Measurements from ENCODE around the gene PRXL2C.
"Not testable (repeated sequence)": the region's sequence is repeated elsewhere in the genome, so short reads cannot be mapped to it uniquely, and the experiment has no call there.

Gene PRXL2C

DNA sequence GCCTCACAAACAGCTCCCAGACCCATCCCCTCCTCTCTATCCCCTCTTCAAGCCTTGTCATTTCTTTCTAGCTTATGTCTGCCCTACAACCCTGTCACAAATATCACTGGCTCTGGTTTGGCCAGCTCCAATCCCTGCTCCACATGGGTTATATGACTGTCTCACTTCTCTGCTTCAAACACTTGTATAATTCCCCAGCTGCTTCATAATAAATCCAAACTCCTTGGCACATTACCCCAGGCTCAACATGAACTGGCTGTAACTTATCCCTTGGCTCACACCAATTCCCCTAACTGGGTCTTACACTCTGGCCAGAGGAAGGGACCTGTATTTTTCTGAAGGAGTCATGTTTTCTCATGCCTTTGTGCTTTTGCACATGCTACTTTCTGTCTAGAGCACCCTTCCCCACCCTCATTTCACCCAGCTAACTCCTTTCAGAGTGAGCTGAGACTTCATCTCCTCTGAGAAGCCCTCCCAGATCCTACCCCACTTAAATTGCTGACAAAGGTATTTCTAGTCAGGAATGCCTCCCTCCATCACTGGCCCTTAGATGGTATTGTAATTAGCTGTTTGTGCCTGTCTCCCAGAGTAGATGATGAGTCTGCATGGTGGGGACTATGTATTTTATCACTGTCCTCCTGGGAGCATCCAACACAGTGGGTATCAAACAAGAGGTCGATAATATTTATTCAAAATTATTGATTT lies 5.3 kb downstream of the PRXL2C start:
- no peak for DNase-seq (ENCODE audit: low read depth)

DNA sequence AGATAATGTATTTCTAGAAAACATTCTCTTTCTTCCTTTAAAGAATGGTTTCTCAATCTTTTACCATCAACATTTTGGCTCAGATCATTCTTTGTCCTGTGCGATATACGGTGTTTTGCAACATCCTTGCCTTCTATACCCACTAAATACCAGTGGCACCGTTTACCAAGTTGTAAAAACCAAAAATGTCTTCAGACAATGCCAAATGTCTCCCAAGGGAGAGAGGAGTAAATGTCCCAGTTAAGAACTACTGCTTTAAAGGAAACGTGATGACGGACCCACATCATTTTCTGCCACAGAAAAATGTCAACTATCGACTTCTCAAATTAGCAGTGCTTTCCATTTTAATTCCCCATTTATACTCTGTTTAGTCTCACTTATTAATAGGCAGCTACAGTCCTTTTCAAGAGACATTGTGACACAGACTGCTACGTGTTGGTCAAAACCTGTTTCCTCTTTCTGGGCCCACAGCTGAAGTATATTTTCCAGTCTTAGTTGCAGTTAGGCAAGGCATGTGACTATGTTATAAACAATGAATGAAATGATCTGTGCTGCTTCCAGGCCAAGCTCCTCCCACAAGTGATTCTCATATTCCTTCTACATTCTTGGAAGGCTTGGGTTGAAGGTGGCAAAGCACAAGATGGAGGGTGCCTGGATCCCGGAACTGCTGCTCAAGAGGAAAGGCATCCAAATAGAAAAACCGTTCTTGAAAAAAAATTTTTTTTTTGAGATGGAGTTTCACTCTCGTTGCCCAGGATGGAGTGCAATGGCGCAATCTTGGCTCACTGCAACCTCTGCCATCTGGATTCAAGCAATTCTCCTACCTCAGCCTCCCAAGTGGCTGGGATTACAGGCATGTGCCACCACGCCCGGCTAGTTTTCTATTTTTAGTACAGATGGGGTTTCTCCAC lies 8.8 kb downstream of the PRXL2C start:
- no peak for DNase-seq (ENCODE audit: low read depth)

DNA sequence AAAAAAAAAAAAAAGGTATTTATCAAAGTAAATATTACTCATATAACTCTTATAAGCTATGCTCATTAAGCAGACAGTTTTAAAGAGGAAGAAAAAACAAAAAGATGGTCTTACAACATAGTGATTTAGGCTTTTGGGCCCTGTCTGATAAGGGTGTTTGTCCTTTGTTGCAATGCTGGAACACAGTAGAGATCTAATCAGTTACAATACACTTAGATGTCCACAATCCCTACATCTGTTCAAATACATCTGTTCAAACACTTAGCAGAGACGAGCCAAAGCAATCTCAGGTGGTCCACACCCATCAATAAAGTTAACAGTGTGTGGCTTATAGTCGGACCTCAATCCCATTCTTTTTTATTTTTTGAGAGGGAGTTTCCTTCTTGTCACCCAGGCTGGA lies 11.0 kb downstream of the PRXL2C start:
- DNase-seq (ENCODE audit: low read depth) = no peak

- no peak for DNase-seq (ENCODE audit: low read depth)
These were observed 13.6 kb downstream of the PRXL2C start for GRCh38 chr9:96641514-96641913.

DNA sequence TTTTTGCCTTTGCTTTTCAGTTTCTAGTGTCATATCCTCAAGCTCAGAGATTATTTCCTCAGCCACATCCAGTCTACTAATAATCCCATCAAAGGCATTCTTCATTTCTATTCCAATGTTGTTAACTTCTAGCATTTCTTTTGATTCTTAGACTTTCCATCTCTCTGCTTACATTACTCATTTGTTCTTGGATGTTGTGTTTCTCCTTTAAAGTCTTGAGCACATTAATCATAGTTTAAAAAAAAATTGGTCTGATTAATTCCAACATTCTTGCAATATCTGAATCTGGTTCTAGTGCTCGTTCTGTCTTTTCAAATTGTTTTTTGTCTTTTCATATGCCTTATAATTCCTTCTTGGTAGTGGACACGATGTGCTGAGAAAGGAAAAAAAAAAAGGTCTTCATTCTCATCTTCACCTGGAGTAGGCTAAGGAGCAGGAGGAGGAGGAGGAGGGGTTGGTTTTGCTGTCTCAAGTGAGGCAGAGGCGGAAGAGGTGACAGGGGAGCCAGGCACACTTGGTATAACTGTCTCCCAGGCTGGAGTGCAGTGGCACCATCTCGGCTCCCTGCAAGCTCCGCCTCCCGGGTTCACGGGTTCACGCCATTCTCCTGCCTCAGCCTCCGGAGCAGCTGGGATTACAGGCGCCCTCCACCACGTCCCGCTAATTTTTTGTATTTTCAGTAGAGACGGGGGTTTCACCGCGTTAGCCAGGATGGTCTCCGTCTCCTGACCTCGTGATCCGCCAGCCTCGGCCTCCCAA lies 16.3 kb downstream of the PRXL2C start:
- no peak for DNase-seq (ENCODE audit: low read depth)

DNA sequence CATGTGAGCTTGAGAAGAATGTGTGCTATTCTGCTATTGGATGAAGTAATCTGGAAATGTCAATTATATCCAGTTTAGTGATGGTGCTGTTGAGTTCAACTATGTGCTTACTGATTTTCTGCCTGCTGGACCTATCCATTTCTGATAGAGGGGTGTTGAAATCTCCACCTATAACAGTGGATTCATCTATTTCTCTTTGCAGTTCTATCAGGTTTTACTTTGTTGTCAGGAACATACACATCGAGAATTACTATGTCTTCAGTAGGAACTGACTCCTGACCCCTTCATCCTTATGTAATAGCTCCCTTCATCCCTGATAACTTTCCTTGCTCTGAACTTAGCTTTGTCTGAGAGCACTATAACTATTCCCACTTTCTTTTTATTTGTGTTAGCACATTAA lies 18.7 kb downstream of the PRXL2C start:
- DNase-seq (ENCODE audit: low read depth) = no peak

DNA sequence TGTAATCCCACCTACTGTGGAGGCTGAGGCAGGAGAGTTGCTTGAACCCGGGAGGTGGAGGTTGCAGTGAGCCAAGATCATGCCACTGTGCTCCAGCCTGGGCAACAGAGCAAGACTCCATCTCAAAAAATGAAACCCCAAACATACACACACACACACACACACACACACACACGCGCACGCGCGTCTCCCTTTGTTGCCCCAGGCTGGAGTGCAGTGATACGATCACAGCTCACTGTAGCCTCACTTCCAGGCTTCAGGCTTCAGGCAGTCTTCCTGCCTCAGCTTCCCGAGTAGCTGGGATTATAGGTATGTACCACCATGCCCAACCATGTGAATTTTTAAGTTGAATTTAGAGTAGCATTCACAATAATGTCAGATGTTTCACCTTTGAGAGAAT lies 21.5 kb downstream of the PRXL2C start:
- DNase-seq (ENCODE audit: low read depth) = not testable (repeated sequence)

GRCh38 chr9:96626912-96627311 lies 28.2 kb downstream of the PRXL2C start:
- no peak for DNase-seq (ENCODE audit: low read depth)

DNA sequence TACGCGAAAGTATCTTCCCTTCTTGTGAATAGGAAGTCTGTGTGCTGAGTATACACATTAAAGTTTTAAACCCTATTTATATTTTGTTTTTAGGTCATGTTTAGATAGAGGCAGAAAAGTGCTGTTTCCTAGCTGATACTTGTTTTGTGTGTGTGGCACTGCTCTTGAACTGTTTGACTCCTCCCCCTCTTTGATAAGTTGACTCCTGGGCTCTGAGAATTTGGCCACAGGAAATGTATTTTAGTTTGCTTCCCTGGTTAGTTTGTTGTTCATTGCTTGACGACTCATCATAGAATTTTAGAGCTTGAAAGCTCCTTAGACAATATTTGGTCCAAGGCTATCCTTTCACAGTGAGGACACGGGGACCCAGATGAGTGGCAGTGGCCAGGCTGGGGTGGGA lies 33.5 kb downstream of the PRXL2C start:
- DNase-seq (ENCODE audit: low read depth) = no peak

- DNase-seq (ENCODE audit: low read depth) = no peak
These were observed 34.3 kb downstream of the PRXL2C start for GRCh38 chr9:96620832-96621269.

GRCh38 chr9:96620181-96620514 lies 35.0 kb downstream of the PRXL2C start:
- DNase-seq (ENCODE audit: low read depth) = no peak

DNA sequence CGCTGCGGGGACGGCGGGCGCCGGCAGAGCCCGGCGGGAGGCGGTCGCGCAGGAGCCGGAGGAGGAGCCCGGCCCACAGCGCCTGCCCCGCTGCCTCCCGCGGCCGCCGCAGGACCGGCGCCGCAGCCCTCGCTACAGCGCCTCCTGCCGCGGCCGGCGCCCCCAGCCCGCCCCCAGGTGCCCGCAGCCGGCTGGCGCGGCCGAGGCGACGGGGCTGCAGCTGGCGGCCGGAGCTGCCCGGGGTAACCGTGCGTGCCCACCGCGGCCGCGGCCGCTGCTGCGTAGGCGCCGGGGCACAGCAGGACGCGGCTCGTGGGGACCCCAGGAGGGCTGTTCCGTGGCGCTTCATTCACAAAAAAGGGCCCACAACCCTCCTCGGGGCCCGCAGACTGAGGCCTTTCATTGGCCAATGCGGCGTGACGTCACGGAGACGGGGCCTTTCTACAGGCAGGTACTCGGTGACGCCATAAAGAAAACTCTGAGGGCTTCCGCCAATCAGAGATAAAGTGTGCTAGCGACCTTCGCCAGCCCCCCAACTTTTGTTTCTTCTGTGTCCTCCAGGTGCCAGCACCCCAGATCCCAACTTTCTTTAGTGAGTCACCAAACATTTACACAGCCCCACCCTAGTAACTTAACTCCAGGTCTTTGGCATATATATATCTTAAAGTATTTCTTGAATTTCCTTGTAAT lies 35.5 kb downstream of the PRXL2C start, which contains the start of gene CDC14B:
Gene CDC14B, minus strand, starts transcription at position 353 of the 690 bp plus-strand sequence. CDS start 465 bp downstream, outside the sequence.
- peak; percentile 51 for DNase-seq (ENCODE audit: low read depth)

DNA sequence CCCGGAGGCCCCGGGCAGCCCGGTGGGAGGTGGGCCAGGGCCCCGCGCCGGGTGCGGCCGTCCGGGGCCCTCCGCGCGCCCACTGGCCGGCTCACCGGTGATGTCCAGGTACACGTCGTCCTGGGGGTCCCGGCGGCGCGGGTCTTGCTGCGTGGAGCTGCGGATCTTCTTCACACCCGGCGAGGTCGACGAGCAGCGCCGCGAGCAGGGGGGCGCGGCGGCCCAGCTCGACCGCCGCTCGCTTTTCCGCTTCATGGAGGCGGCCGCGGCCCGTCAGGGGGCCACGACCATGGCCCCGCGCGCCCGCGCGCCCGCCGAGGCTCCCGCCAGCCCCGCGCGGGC lies 36.0 kb downstream of the PRXL2C start:
- DNase-seq (ENCODE audit: low read depth) = no peak

- DNase-seq (ENCODE audit: low read depth) = peak; percentile 2
These were observed 36.7 kb downstream of the PRXL2C start for GRCh38 chr9:96618209-96619123.

- DNase-seq (ENCODE audit: low read depth) = no peak
These were observed 37.5 kb downstream of the PRXL2C start for GRCh38 chr9:96617439-96618185.

- no peak for DNase-seq (ENCODE audit: low read depth)
These were observed 38.2 kb downstream of the PRXL2C start for GRCh38 chr9:96616817-96617438.

DNA sequence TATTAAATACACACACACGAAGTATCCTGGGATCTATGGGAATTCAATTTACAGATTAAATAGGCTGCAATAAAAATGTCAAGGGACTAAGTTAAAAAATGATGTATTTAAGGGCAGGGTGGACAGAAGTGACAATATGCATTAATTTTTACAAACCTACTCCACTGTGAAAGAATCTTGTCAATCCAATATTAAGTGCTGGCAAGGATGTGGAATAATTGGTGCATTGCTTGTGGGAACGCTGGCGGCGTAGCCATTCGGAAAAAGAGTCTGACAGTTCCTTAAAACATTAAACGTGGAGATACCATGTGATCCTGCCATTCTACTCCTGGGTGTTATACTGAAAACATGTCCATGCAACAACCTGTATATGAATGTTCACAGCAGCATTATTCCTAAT lies 39.7 kb downstream of the PRXL2C start:
- DNase-seq (ENCODE audit: low read depth) = no peak

- not testable (repeated sequence) for DNase-seq (ENCODE audit: low read depth)
These were observed 40.5 kb downstream of the PRXL2C start for GRCh38 chr9:96614664-96615063.

GRCh38 chr9:96612966-96613589 lies 42.0 kb downstream of the PRXL2C start:
- DNase-seq (ENCODE audit: low read depth) = no peak
